Measurements from ENCODE around the gene TLNRD1. TPM values are rescaled to one million over a fixed set of nuclear protein-coding genes. Genes with fewer than 3 reads are reported as not detected.

TLNRD1 gene
- total RNA-seq, 4 donors from 2014 or later, result 39.0 to 59.4 (median 41.8) TPM

DNA sequence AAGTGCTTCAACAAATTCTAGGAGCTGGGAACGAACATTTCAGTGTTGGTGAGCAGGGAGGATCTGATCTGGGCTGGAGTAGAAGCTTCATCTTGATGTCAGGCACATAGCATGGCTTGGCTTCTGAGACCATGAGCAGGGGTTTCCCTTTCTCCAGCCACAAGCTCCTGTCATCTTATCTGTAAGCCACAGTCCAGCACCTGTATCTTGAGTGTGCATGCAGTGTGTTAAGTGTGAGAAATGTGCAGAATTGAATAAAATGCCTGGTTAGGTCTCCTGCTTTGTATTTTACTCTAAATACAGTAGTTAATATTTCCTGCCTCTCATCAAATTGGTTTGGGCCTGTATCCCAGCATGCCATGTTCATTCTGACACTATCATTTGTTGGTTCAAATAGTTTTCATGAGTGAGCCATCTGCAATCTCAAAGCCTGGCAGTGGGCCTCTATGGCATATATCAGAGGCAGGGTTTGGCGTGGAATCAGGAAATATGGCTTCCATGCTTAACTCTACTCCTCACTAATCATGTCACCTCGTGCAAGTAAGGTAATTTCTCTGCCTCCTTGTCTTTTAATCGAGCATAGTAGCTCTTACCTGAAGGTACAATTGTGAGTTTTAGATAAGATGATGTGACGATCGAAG, 43.3 kb downstream of the TLNRD1 start:
- DNase-seq (ENCODE audit: low spot score) (no peak), ATAC-seq (ENCODE audit: low FRiP score) (no peak)
- no peak for TF ChIP-seq CTCF (IDR thresholded peaks at IDR 0.05)

DNA sequence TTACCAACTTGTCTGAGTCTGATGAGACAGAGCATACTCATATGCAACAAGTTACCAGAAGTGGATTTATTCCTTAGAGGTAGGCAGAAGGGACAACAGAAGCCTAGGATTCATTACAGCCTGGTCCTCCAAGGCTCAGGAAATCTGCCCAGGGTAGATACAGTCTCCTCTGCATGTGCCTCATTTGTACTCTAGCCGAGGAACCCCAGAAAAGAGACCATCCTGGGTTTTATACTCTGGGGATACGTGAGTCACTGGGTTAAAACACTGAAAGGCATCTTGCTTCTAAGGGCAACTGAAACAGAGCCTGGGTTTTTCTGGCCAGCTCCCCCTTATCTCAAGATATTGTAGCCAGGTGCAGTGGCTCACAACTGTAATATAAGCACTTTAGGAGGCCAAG, 45.6 kb downstream of the TLNRD1 start:
- TF ChIP-seq CTCF (IDR thresholded peaks at IDR 0.05), result no peak
- DNase-seq (ENCODE audit: low spot score) (no peak), ATAC-seq (ENCODE audit: low FRiP score) (no peak)

DNA sequence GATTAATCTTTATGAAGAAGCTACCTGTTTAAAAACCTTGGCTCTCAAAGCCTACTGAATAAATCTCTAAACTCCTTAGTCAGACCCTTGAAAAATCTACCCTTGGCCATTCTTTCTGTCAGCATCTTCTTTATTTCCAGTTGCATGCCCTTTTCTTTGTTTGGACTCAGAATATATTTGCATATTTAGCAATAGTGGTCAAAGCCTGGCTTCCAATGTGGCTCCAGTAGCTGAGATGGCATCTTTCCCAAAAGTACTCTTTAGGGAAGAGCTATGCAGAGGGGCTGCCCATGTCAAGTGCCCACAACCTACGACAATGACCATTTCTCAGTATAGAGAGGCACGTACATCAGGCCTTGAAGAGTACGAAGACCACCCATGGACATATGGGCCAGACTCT, 47.2 kb downstream of the TLNRD1 start:
- TF ChIP-seq CTCF (IDR thresholded peaks at IDR 0.05), result no peak
- no peak for ATAC-seq (ENCODE audit: low FRiP score)
- no peak for DNase-seq (ENCODE audit: low spot score)

GRCh38 chr15:81049835-81050234, 49.1 kb downstream of the TLNRD1 start:
- ATAC-seq (ENCODE audit: low FRiP score) (no peak), DNase-seq (ENCODE audit: low spot score) (no peak)
- TF ChIP-seq CTCF (IDR thresholded peaks at IDR 0.05), result no peak

- TF ChIP-seq CTCF (IDR thresholded peaks at IDR 0.05), result no peak
- ATAC-seq (ENCODE audit: low FRiP score) (no peak), DNase-seq (ENCODE audit: low spot score) (no peak)
Measured at GRCh38 chr15:81050259-81050658, 49.5 kb downstream of the TLNRD1 start.

DNA sequence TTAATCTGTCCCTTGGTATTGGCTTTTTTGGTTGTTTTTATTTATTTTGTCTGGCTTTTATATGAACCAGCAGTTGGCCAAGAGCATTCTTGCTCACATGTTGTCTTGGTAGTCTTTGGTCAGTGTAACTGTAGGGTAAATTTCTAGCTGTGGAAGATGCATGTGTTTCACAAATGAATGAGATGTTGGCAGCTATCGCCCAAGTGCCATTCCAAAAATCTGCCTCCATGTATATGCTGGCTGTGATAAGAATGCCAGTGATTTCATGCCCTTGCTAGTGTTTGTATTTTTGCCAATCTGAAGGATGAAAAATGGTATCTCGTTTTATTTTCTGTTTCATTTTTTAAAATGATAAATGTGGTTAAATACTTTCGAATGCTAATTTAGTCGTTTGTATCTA, 50.1 kb downstream of the TLNRD1 start:
- TF ChIP-seq CTCF (IDR thresholded peaks at IDR 0.05), result no peak
- DNase-seq (ENCODE audit: low spot score) (no peak), ATAC-seq (ENCODE audit: low FRiP score) (no peak)

GRCh38 chr15:81052046-81052445, 51.3 kb downstream of the TLNRD1 start:
- no peak for TF ChIP-seq CTCF (IDR thresholded peaks at IDR 0.05)
- no peak for ATAC-seq (ENCODE audit: low FRiP score)
- no peak for DNase-seq (ENCODE audit: low spot score)
